Sciatic nerve (tissue), 2 donors: ENCODE results near the gene DUSP7. TPM values are rescaled to one million over a fixed set of nuclear protein-coding genes. Genes with fewer than 3 reads are reported as not detected.

Experiments used
- ATAC-seq: fragments of 200-7000 bp; cut with Tn5 transposase; one replicate; pipeline ENCODE4 v1.9.1; 2020; ENCODE audit warnings: mild to moderate bottlenecking, moderate library complexity
- DNase-seq: peaks from one replicate; pipeline ENCODE4 v3.0.0-alpha.2; 2020; ENCODE audit warnings: low spot score
- intact Hi-C: fragments of 100-400 bp; cut with DNase I; formaldehyde crosslinking; loops from one replicate; pipeline ENCODE4 v1.14.2; 2022
- total RNA-seq: library from RNA; stranded (reverse); fragmentation: NEBNext Ultra II Directional; extraction: Animal tissue kit (Norgen Biotek cat#: 25700); gene quantifications from one replicate; pipeline ENCODE4 v1.2.1, GENCODE V29; 2021
- donor health status: DM: no; HTN: no; CAD: no.
- donor health status: DM: no; HTN: no; CAD: no.

The DUSP7 gene
- total RNA-seq, 1 donor from 2014 or later: 22.1 TPM

GRCh38 chr3:52022323-52023100, 33.9 kb downstream of the DUSP7 start:
- intact Hi-C loops: no loop called here
- no peak for DNase-seq
- no peak for ATAC-seq

GRCh38 chr3:52021489-52022268, 34.7 kb downstream of the DUSP7 start:
- no peak for DNase-seq
- intact Hi-C loops: no loop called here
- ATAC-seq: no peak

- intact Hi-C loops: no loop called here
- ATAC-seq (no peak), DNase-seq (no peak)
These were observed 35.6 kb downstream of the DUSP7 start for GRCh38 chr3:52020796-52021195.

- intact Hi-C loops: no loop called here
- DNase-seq (peak; percentile 76), ATAC-seq (peak; percentile 64)
These were observed 36.9 kb downstream of the DUSP7 start for GRCh38 chr3:52019352-52020080.

GRCh38 chr3:52018319-52019000, 37.9 kb downstream of the DUSP7 start:
- no peak for ATAC-seq
- intact Hi-C loops: no loop called here
- DNase-seq: no peak

GRCh38 chr3:52017586-52017985, 38.8 kb downstream of the DUSP7 start:
- no peak for DNase-seq
- intact Hi-C loops: no loop called here

GRCh38 chr3:52015438-52016228, 40.7 kb downstream of the DUSP7 start:
- ATAC-seq: no peak
- DNase-seq: no peak
- intact Hi-C loops: no loop called here

More at GRCh38 chr3:52017586-52017985, 38.8 kb downstream of the DUSP7 start:
- ATAC-seq: no peak

GRCh38 chr3:52014613-52015012, 41.8 kb downstream of the DUSP7 start:
- intact Hi-C loops: no loop called here
- DNase-seq (no peak), ATAC-seq (no peak)

- intact Hi-C loops: no loop called here
These were observed 42.4 kb downstream of the DUSP7 start for GRCh38 chr3:52013802-52014598.

GRCh38 chr3:52012699-52013098, 43.7 kb downstream of the DUSP7 start:
- ATAC-seq (no peak), DNase-seq (no peak)
- intact Hi-C loops: no loop called here

More at GRCh38 chr3:52013802-52014598, 42.4 kb downstream of the DUSP7 start:
- ATAC-seq: no peak
- DNase-seq: no peak

GRCh38 chr3:52010431-52010830, 45.9 kb downstream of the DUSP7 start:
- intact Hi-C loops: no loop called here
- no peak for ATAC-seq
- DNase-seq: no peak

- ATAC-seq (no peak), DNase-seq (no peak)
- intact Hi-C loops: no loop called here
These were observed 49.1 kb downstream of the DUSP7 start for GRCh38 chr3:52007291-52007690.

GRCh38 chr3:52006820-52007133, 49.6 kb downstream of the DUSP7 start:
- DNase-seq (no peak), ATAC-seq (no peak)
- intact Hi-C loops: no loop called here

GRCh38 chr3:52006017-52006819, 50.2 kb downstream of the DUSP7 start:
- ATAC-seq (no peak), DNase-seq (no peak)
- intact Hi-C loops: no loop called here

GRCh38 chr3:52005571-52005986, 50.8 kb downstream of the DUSP7 start:
- ATAC-seq: no peak
- intact Hi-C loops: no loop called here

GRCh38 chr3:52004906-52005395, 51.4 kb downstream of the DUSP7 start:
- no peak for DNase-seq
- peak; percentile 3 for ATAC-seq
- intact Hi-C loops: loop anchor here (5.0 kb wide), 2 partner anchors 47 to 337 kb away; no protein-coding TSS in a partner anchor

More at GRCh38 chr3:52005571-52005986, 50.8 kb downstream of the DUSP7 start:
- DNase-seq: no peak
